PC-3 (cell line): Measurements from ENCODE around the gene ADAMTS13. TPM values are rescaled to one million over a fixed set of nuclear protein-coding genes. Genes with fewer than 3 reads are reported as not detected.
"Not testable (repeated sequence)": the region's sequence is repeated elsewhere in the genome, so short reads cannot be mapped to it uniquely, and the experiment has no call there.

Experiments used
- ATAC-seq: fragments of 200-7000 bp; cut with Tn5 transposase; 2 replicates; pipeline ENCODE4 v1.9.1; 2020; ENCODE audit warnings: mild to moderate bottlenecking, moderate library complexity
- BruUV-seq: library from RNA; stranded (reverse); fragments of 400-500 nt; replicated peaks from 2 replicates; lab custom pipeline; 2021; lab: Mats Ljungman, UMichigan
- CTCF ChIA-PET: fragments of 300-600 bp; sonication (Branson Sonifier 250); formaldehyde crosslinking; loops from one replicate; lab custom pipeline; 2022; ENCODE audit warnings: antibody characterized with exemption; lab: Charles Lee
- POLR2A ChIA-PET: fragments of 300-600 bp; sonication (Branson Sonifier 250); formaldehyde crosslinking; loops from one replicate; lab custom pipeline; 2022; ENCODE audit warnings: antibody characterized with exemption; ENCODE audit not compliant: unreplicated experiment; lab: Charles Lee
- DNase-seq: peaks from one replicate; pipeline ENCODE4 v3.0.0-alpha.2; 2015
- H2AFZ ChIP-seq: fragments of 300-600 bp; sonication (generic); 2 replicates; pipeline ENCODE4 v1.6.0; 2016; ENCODE audit warnings: antibody characterized with exemption, low read length
- H3F3A ChIP-seq: fragments of 300-600 bp; sonication (generic); one replicate; pipeline ENCODE4 v1.6.0; 2017; ENCODE audit warnings: antibody characterized with exemption, low read length, control low read depth, mild to moderate bottlenecking; ENCODE audit not compliant: unreplicated experiment
- H3K27ac ChIP-seq: fragments of 300-600 bp; sonication (generic); 2 replicates; pipeline ENCODE4 v1.5.1; 2016; ENCODE audit warnings: mild to moderate bottlenecking, low read length
- H3K27me3 ChIP-seq: fragments of 300-600 bp; sonication (generic); 2 replicates; pipeline ENCODE4 v1.6.1; 2016; ENCODE audit warnings: low read length, mixed read lengths
- H3K36me3 ChIP-seq: fragments of 300-600 bp; sonication (generic); 2 replicates; pipeline ENCODE4 v1.6.1; 2016; ENCODE audit warnings: low read depth, mixed run types, low read length, mixed read lengths
- H3K4me1 ChIP-seq: fragments of 300-600 bp; sonication (generic); 2 replicates; pipeline ENCODE4 v1.5.1; 2016; ENCODE audit warnings: low read length; ENCODE audit not compliant: insufficient read depth
- H3K4me2 ChIP-seq: fragments of 300-600 bp; sonication (generic); 2 replicates; pipeline ENCODE4 v1.6.0; 2016; ENCODE audit warnings: low read length
- H3K4me3 ChIP-seq: fragments of 300-600 bp; sonication (generic); 2 replicates; pipeline ENCODE4 v1.5.1; 2016; ENCODE audit warnings: mild to moderate bottlenecking, low read length, mixed read lengths
- H3K79me2 ChIP-seq: fragments of 300-600 bp; sonication (generic); 2 replicates; pipeline ENCODE4 v1.6.1; 2017; ENCODE audit warnings: low read length, mixed read lengths
- H3K9ac ChIP-seq: fragments of 300-600 bp; sonication (generic); 2 replicates; pipeline ENCODE4 v1.6.0; 2016; ENCODE audit warnings: mild to moderate bottlenecking, low read length
- H3K9me2 ChIP-seq: fragments of 300-600 bp; sonication (generic); replicated peaks from 2 replicates; pipeline ENCODE4 v1.6.1; 2016; ENCODE audit warnings: mixed run types, low read length, mixed read lengths
- H3K9me3 ChIP-seq: fragments of 300-600 bp; sonication (generic); 2 replicates; pipeline ENCODE4 v1.6.1; 2016; ENCODE audit warnings: low read length, mixed read lengths
- H4K20me1 ChIP-seq: fragments of 300-600 bp; sonication (generic); 2 replicates; pipeline ENCODE4 v1.6.1; 2016; ENCODE audit warnings: low read length, mixed read lengths
- CTCF ChIP-seq: fragments of 300-600 bp; sonication (generic); conservative IDR thresholded peaks from 2 replicates; pipeline ENCODE4 v1.5.1; 2017; ENCODE audit warnings: antibody characterized with exemption, low read depth, mild to moderate bottlenecking, low read length
- EZH2 ChIP-seq: fragments of 300-600 bp; sonication (generic); IDR thresholded peaks from one replicate; pipeline ENCODE4 v1.6.1; 2017; ENCODE audit warnings: antibody characterized with exemption, mild to moderate bottlenecking, low read length; ENCODE audit not compliant: unreplicated experiment
- EZH2phosphoT487 ChIP-seq: fragments of 300-600 bp; sonication (generic); IDR thresholded peaks from 2 replicates; pipeline ENCODE4 v1.6.1; 2018; ENCODE audit warnings: mild to moderate bottlenecking, antibody characterized with exemption, low read length, borderline replicate concordance
- intact Hi-C: fragments of 100-400 bp; cut with micrococcal nuclease; formaldehyde crosslinking; loops from 2 replicates; pipeline ENCODE4 v1.9.0; 2023
- total RNA-seq: library from RNA; depleted of rRNA; stranded (reverse); fragments of >200 nt; gene quantifications from 2 replicates; pipeline ENCODE4 v1.2.3, GENCODE V29; 2014

The ADAMTS13 gene
- total RNA-seq, 1 experiment from 2014 or later, result 0.95 TPM

GRCh38 chr9:133389562-133389961 lies 32.6 kb upstream of the ADAMTS13 start:
- Histone ChIP-seq H3K4me1 (no peaks in the 10 kb centered on the region), H3K4me3 (no peak overlapping the region), H3K36me3 (no peaks in the 10 kb centered on the region), H3K27ac (no peak overlapping the region), H3K9ac (no peak overlapping the region), H3K27me3 (no peaks in the 10 kb centered on the region), H2AFZ (no peak overlapping the region), H3K9me3 (no peaks in the 10 kb centered on the region), H3F3A (no peaks in the 10 kb centered on the region), H4K20me1 (no peaks in the 10 kb centered on the region), H3K4me2 (no peak overlapping the region), H3K79me2 (no peaks in the 10 kb centered on the region), H3K9me2 (no peaks in the 10 kb centered on the region)
- no peak for DNase-seq
- POLR2A ChIA-PET, result no interaction called here
- ATAC-seq, result no peak
- intact Hi-C loops, result no loop called here
- TF ChIP-seq EZH2 (no peak), CTCF (no peak), EZH2phosphoT487 (no peak)
- BruUV-seq, result no TSS peak
- CTCF ChIA-PET, result no interaction called here

- Histone ChIP-seq H3K27ac (no peak overlapping the region), H3K4me3 (no peak overlapping the region), H3K9me3 (no peaks in the 10 kb centered on the region), H3K4me2 (no peak overlapping the region), H3K9me2 (no peaks in the 10 kb centered on the region), H3K27me3 (no peaks in the 10 kb centered on the region), H3K36me3 (no peaks in the 10 kb centered on the region), H2AFZ (no peak overlapping the region), H3K9ac (no peak overlapping the region), H3K79me2 (no peaks in the 10 kb centered on the region), H3K4me1 (no peaks in the 10 kb centered on the region), H3F3A (no peaks in the 10 kb centered on the region), H4K20me1 (no peaks in the 10 kb centered on the region)
- DNase-seq, result no peak
- ChIA-PET CTCF (no interaction called here), POLR2A (no interaction called here)
- intact Hi-C loops, result no loop called here
- TF ChIP-seq EZH2 (no peak), CTCF (no peak), EZH2phosphoT487 (no peak)
- BruUV-seq, result no TSS peak
- ATAC-seq, result no peak
Observed at GRCh38 chr9:133390713-133391112, 31.5 kb upstream of the ADAMTS13 start.

- DNase-seq, H3F3A ChIP-seq, ATAC-seq, H3K4me3 ChIP-seq, H3K36me3 ChIP-seq, H3K79me2 ChIP-seq, CTCF ChIA-PET, BruUV-seq, H3K27ac ChIP-seq, H3K27me3 ChIP-seq, H3K9me3 ChIP-seq, H3K9ac ChIP-seq, intact Hi-C loops, H3K9me2 ChIP-seq, POLR2A ChIA-PET, H4K20me1 ChIP-seq, H2AFZ ChIP-seq, H3K4me2 ChIP-seq, H3K4me1 ChIP-seq: not testable (repeated sequence)
Observed at GRCh38 chr9:133391449-133391848, 30.7 kb upstream of the ADAMTS13 start.

- H3K4me2 ChIP-seq, H3K79me2 ChIP-seq, H2AFZ ChIP-seq, CTCF ChIA-PET, H3K9ac ChIP-seq, H4K20me1 ChIP-seq, intact Hi-C loops, ATAC-seq, H3K9me2 ChIP-seq, H3K4me1 ChIP-seq, BruUV-seq, H3K36me3 ChIP-seq, DNase-seq, H3F3A ChIP-seq, H3K27me3 ChIP-seq, POLR2A ChIA-PET, H3K4me3 ChIP-seq, H3K27ac ChIP-seq, H3K9me3 ChIP-seq: not testable (repeated sequence)
Observed at GRCh38 chr9:133392308-133392707, 29.9 kb upstream of the ADAMTS13 start.
